Naive thymus-derived CD8-positive, alpha-beta T cell (primary cell): ENCODE results near the gene NUP210L. TPM values are rescaled to one million over a fixed set of nuclear protein-coding genes. Genes with fewer than 3 reads are reported as not detected.

Experiments used
- ATAC-seq, 2 donors: fragments of 150-1000 bp; cut with Tn5 transposase in 1 of 2; sonication (Bioruptor Pico), chemical (Tn5 transposase) in 1 of 2; 1 replicate in 1 of 2; 2 replicates in 1 of 2; pipeline ENCODE4 v1.10.0; 2021; ENCODE audit warnings: mild to moderate bottlenecking in 2 of 2, moderate library complexity in 2 of 2
- POLR2A ChIA-PET: fragments of 350-600 bp; sonication (Branson Sonifier 250); formaldehyde crosslinking; loops from one replicate; lab custom pipeline; 2021; ENCODE audit warnings: antibody characterized with exemption; lab: Charles Lee
- DNase-seq, 10 donors: peaks; one replicate each; pipeline versions ENCODE4 v3.0.0 to v3.0.0-alpha.2; 2020 to 2022
- H3K27ac Mint-ChIP-seq, 10 donors: one replicate each; pipeline ENCODE4 v1.8.0; 2020 to 2022; ENCODE audit warnings: mild to moderate bottlenecking in 10 of 10, mixed read lengths in 10 of 10, moderate library complexity in 4 of 10, inconsistent platforms in 1 of 10
- H3K27me3 Mint-ChIP-seq, 5 donors: one replicate each; pipeline ENCODE4 v1.8.0; 2021 to 2022; ENCODE audit warnings: mixed read lengths in 5 of 5
- H3K36me3 Mint-ChIP-seq, 3 donors: one replicate each; pipeline ENCODE4 v1.8.0; 2020 to 2022; ENCODE audit warnings: mixed read lengths in 3 of 3, mild to moderate bottlenecking in 2 of 3, inconsistent platforms in 1 of 3
- H3K4me1 Mint-ChIP-seq, 4 donors: one replicate each; pipeline ENCODE4 v1.8.0; 2021 to 2022; ENCODE audit warnings: mixed read lengths in 4 of 4
- H3K4me3 Mint-ChIP-seq, 10 donors: one replicate each; pipeline ENCODE4 v1.8.0; 2020 to 2022; ENCODE audit warnings: mild to moderate bottlenecking in 10 of 10, mixed read lengths in 10 of 10, moderate library complexity in 6 of 10, inconsistent platforms in 1 of 10
- H3K9me3 Mint-ChIP-seq, 9 donors: one replicate each; pipeline ENCODE4 v1.8.0; 2020 to 2022; ENCODE audit warnings: mixed read lengths in 9 of 9, mild to moderate bottlenecking in 3 of 9, inconsistent platforms in 1 of 9, moderate library complexity in 1 of 9
- polyA plus RNA-seq, 3 donors: library from polyadenylated mRNA; unstranded; fragments of 300-500 nt; fragmentation: Illumina TruSeq; gene quantifications; one replicate each; pipeline ENCODE4 v1.2.3, GENCODE V29; 2021
- total RNA-seq, 8 experiments: library from RNA in 2 of 8; stranded (reverse) in 2 of 8; gene quantifications; one replicate each; pipeline ENCODE4 v1.2.3 and lab custom pipeline; 2021 to 2026

NUP210L gene
- total RNA-seq = under 1 TPM; 0.16 to 0.22 TPM
- polyA plus RNA-seq = under 1 TPM in 1 of 3 donors, not detected in 2; 0.06 TPM
- total RNA-seq (lab: John Stamatoyannopoulos, UW) = 0.30 to 1.5 (median 0.81) reads per million in 6 experiments

GRCh38 chr1:154154534-154155191 lies at the start of gene NUP210L:
TSS of gene NUP210L (minus strand) at chr1:154155073.
- Mint-ChIP-seq H3K36me3 (peaks cover 13 to 49% (median 16%) of the 10 kb centered on the region in 3 donors), H3K27me3 (no peaks in the 10 kb centered on the region), H3K9me3 (peaks cover 0 to 7% (median 2%) of the 10 kb centered on the region in 9 donors), H3K27ac (peak within 1 kb of the TSS; percentile 91 to 98 (median 94)), H3K4me3 (peak within 1 kb of the TSS in 9 of 10 donors; percentile 10 to 65 (median 45)), H3K4me1 (peaks cover 39 to 71% (median 59%) of the 10 kb centered on the region in 4 donors)
- DNase-seq (peak in 1 of 10 donors; percentile 41), ATAC-seq (no peak)
- POLR2A ChIA-PET = interaction anchor here (1.2 to 7.3 kb wide), 4 partner anchors 13 to 164 kb away, joined by 3 to 73 read pairs (median 30); partner anchors contain the start of gene RPS27

- Mint-ChIP-seq H3K4me1 (no peaks in the 10 kb centered on the region), H3K27ac (no peak overlapping the region), H3K36me3 (no peaks in the 10 kb centered on the region), H3K4me3 (no peak overlapping the region), H3K27me3 (peaks cover 0 to under 1% (median 0%) of the 10 kb centered on the region in 5 donors), H3K9me3 (no peaks in the 10 kb centered on the region)
- DNase-seq = no peak
- peak in 1 of 2 donors; percentile 22 for ATAC-seq
- POLR2A ChIA-PET = interaction anchor here (0.9 to 1.6 kb wide), 3 partner anchors 73 to 209 kb away, joined by 3 to 11 read pairs (median 4); partner anchors contain the start of genes HAX1 and RPS27
Measured at GRCh38 chr1:154199563-154199879, 44.6 kb upstream of the NUP210L start.

GRCh38 chr1:154198756-154199562 lies 44.1 kb upstream of the NUP210L start:
- POLR2A ChIA-PET = interaction anchor here (0.8 to 1.6 kb wide), 4 partner anchors 21 to 208 kb away, joined by 3 to 11 read pairs (median 4); partner anchors contain the start of genes HAX1, RPS27 and UBAP2L
- Mint-ChIP-seq H3K9me3 (no peaks in the 10 kb centered on the region), H3K27me3 (peaks cover 0 to 6% (median 3%) of the 10 kb centered on the region in 5 donors), H3K27ac (peak overlapping the region in 2 of 10 donors; percentile 7 to 17), H3K4me1 (no peaks in the 10 kb centered on the region), H3K4me3 (no peak overlapping the region), H3K36me3 (no peaks in the 10 kb centered on the region)
- DNase-seq = peak in 9 of 10 donors; percentile 34 to 77 (median 55)
- ATAC-seq = peak; percentile 85 to 94

- POLR2A ChIA-PET = interaction anchor here (1.5 kb wide), 1 partner anchor 26 kb away, joined by 3 read pairs; no protein-coding TSS in a partner anchor
- Mint-ChIP-seq H3K9me3 (no peaks in the 10 kb centered on the region), H3K36me3 (no peaks in the 10 kb centered on the region), H3K4me3 (no peak overlapping the region), H3K27me3 (peaks cover 7 to 22% (median 12%) of the 10 kb centered on the region in 5 donors), H3K27ac (no peak overlapping the region), H3K4me1 (peaks cover 0 to 5% (median 1%) of the 10 kb centered on the region in 4 donors)
- DNase-seq = no peak
- no peak for ATAC-seq
Measured at GRCh38 chr1:154193821-154194220, 38.9 kb upstream of the NUP210L start.

- no peaks in the 10 kb centered on the region for H3K36me3 Mint-ChIP-seq
- no peak overlapping the region for H3K4me3 Mint-ChIP-seq
- H3K27ac Mint-ChIP-seq = no peak overlapping the region
- H3K4me1 Mint-ChIP-seq = peaks cover 0 to 5% (median 1%) of the 10 kb centered on the region in 4 donors
- H3K9me3 Mint-ChIP-seq = no peaks in the 10 kb centered on the region
- ATAC-seq = no peak
- POLR2A ChIA-PET = interaction anchor here (0.5 to 1.6 kb wide), 2 partner anchors 27 to 199 kb away, joined by 3 to 4 read pairs; no protein-coding TSS in a partner anchor
- peaks cover 7 to 22% (median 14%) of the 10 kb centered on the region in 5 donors for H3K27me3 Mint-ChIP-seq
- no peak for DNase-seq
Measured at GRCh38 chr1:154192476-154192875, 37.6 kb upstream of the NUP210L start.

- POLR2A ChIA-PET = interaction anchor here (0.5 to 1.6 kb wide), 2 partner anchors 27 to 199 kb away, joined by 3 to 4 read pairs; no protein-coding TSS in a partner anchor
- Mint-ChIP-seq H3K4me1 (peaks cover 0 to 5% (median 1%) of the 10 kb centered on the region in 4 donors), H3K9me3 (no peaks in the 10 kb centered on the region), H3K27me3 (peaks cover 7 to 22% (median 14%) of the 10 kb centered on the region in 5 donors), H3K36me3 (no peaks in the 10 kb centered on the region), H3K27ac (peak within 1 kb of the TSS in 2 of 10 donors; percentile 35 to 56), H3K4me3 (no peak within 1 kb of the TSS)
- DNase-seq = no peak
- no peak for ATAC-seq
Measured at GRCh38 chr1:154191990-154192461, 37.2 kb upstream of the NUP210L start, which contains the start of gene TPM3. TSS of gene TPM3 (minus strand) at chr1:154192100. CDS start at chr1:154192018, 82 bp downstream.

GRCh38 chr1:154190550-154190949 lies 35.7 kb upstream of the NUP210L start:
- Mint-ChIP-seq H3K27ac (no peak overlapping the region), H3K4me1 (peaks cover 0 to 5% (median 3%) of the 10 kb centered on the region in 4 donors), H3K27me3 (peaks cover 7 to 22% (median 14%) of the 10 kb centered on the region in 5 donors), H3K4me3 (no peak overlapping the region), H3K9me3 (no peaks in the 10 kb centered on the region), H3K36me3 (no peaks in the 10 kb centered on the region)
- no peak for ATAC-seq
- no peak for DNase-seq
- POLR2A ChIA-PET = interaction anchor here (1.1 kb wide), 1 partner anchor 58 kb away, joined by 5 read pairs; no protein-coding TSS in a partner anchor

- H3K9me3 Mint-ChIP-seq = no peaks in the 10 kb centered on the region
- H3K4me1 Mint-ChIP-seq = peaks cover 9 to 14% (median 12%) of the 10 kb centered on the region in 4 donors
- peaks cover 0 to 4% (median 3%) of the 10 kb centered on the region in 3 donors for H3K36me3 Mint-ChIP-seq
- peaks cover 0 to 6% (median 2%) of the 10 kb centered on the region in 5 donors for H3K27me3 Mint-ChIP-seq
- POLR2A ChIA-PET = no interaction called here
- DNase-seq (no peak), ATAC-seq (no peak)
- no peak overlapping the region for H3K4me3 Mint-ChIP-seq
- peak overlapping the region in 1 of 10 donors; percentile 16 for H3K27ac Mint-ChIP-seq
Measured at GRCh38 chr1:154186852-154187501, 32.1 kb upstream of the NUP210L start.

GRCh38 chr1:154186177-154186576 lies 31.3 kb upstream of the NUP210L start:
- Mint-ChIP-seq H3K27me3 (peaks cover 0 to 6% (median 0%) of the 10 kb centered on the region in 5 donors), H3K4me1 (peaks cover 16 to 22% (median 18%) of the 10 kb centered on the region in 4 donors), H3K36me3 (peaks cover 0 to 6% (median 4%) of the 10 kb centered on the region in 3 donors), H3K4me3 (peak overlapping the region in 3 of 10 donors; percentile 3 to 60 (median 8)), H3K27ac (peak overlapping the region in 5 of 10 donors; percentile 6 to 61 (median 31)), H3K9me3 (no peaks in the 10 kb centered on the region)
- DNase-seq = peak; percentile 17 to 74 (median 58)
- ATAC-seq = no peak
- POLR2A ChIA-PET = no interaction called here

- peaks cover 0 to 6% (median 0%) of the 10 kb centered on the region in 5 donors for H3K27me3 Mint-ChIP-seq
- H3K4me1 Mint-ChIP-seq = peaks cover 36 to 51% (median 46%) of the 10 kb centered on the region in 4 donors
- POLR2A ChIA-PET = interaction anchor here (0.6 to 6.6 kb wide), 9 partner anchors 10 to 193 kb away, joined by 3 to 73 read pairs (median 6); partner anchors contain the start of genes HAX1, RPS27 and UBAP2L
- H3K9me3 Mint-ChIP-seq = no peaks in the 10 kb centered on the region
- peak; percentile 87 to 96 (median 94) for DNase-seq
- H3K27ac Mint-ChIP-seq = peak overlapping the region; percentile 95 to 100 (median 99)
- peak overlapping the region; percentile 97 to 100 (median 100) for H3K4me3 Mint-ChIP-seq
- peak; percentile 80 to 81 for ATAC-seq
- H3K36me3 Mint-ChIP-seq = peaks cover 2 to 29% (median 8%) of the 10 kb centered on the region in 3 donors
Measured at GRCh38 chr1:154183046-154183915, 28.4 kb upstream of the NUP210L start.
